HG02973 (cell line): ENCODE data around the gene RSPH9.
"Not testable (repeated sequence)": the region's sequence is repeated elsewhere in the genome, so short reads cannot be mapped to it uniquely, and the experiment has no call there.

Experiments
- ATAC-seq: cut with Tn5 transposase; IDR thresholded peaks from one replicate; pipeline ENCODE4 v1.9.1; 2021; ENCODE audit warnings: moderate library complexity; ENCODE audit not compliant: unreplicated experiment

RSPH9 gene

DNA sequence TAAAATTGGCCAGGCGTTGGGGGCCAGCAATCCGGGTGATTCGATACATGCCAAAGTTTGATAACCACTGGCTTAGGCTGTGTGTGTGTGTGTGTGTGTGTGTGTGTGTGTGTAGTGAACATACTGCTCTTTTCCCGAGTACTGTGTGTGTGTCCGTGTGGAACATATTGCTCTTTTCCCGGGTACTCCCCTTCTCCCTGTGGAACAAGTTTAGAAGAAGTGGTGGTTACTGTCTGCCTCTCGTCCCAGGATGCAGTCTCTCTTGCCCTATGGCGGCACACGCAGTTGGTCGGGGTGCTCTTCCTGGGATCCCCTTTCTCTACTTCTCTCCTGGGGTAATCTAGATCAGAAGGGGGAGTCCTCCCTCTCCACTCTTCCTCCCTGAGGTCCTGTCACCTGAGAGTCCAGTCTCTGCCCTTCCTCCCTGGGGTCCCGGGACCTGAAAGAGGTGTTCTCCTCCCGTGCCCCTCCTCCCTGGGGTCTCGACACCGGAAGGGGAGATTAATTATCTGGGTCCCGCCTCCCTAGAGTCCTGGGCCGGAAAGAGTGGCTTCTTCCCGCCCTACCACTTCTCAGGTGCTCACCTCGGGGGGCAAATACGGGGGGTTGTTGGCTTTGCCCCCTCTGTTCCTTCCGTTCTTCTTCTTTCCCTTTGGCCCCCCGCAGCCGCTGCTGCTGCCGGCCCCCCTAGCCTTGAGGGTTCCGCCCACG, 16.3 kb upstream of the RSPH9 start:
- no peak for ATAC-seq

GRCh38 chr6:43629104-43629504, 15.7 kb upstream of the RSPH9 start, which contains the start of gene GTPBP2:
GTPBP2 (minus strand) TSS chr6:43629264; CDS start chr6:43629162, 102 bp downstream.
- ATAC-seq, result peak; percentile 75

DNA sequence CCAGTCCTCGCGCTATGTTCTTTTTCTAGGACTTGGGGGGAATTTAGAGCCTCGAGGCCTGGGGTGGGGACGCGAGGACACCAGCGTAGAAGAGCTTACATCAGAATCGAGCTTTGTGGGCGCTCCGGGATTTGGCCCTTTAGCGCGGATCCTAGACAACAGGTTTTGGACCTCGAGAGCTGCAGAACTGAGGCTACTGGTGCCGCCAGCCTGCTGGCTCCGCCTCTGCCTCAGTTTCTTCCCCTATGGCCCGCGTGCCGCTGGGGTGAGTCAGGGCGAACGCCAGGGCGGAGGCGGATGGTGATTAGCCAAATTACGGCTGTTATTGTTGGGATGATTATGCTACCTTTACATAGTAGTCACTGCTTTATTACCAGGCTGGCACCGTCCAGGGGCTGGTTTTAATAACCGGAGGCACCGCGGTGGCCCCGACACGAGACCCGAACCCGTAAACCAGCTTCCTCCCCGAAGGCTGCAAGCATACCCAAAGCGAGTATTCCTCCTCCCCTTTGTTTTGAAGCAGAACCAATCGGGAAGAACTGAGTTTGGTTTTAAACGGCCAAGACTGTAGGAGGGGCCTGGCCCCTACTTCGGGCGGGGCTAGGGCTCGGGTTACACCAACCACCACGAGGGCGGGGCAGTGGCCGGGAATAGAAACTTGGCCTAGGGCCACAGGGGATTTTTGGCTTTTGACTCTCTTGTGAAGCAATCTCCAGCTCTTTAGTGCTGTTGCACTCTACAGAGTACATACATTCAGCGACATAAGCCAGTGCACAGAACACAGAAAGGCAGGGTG, 15.1 kb upstream of the RSPH9 start:
- peak; percentile 60 for ATAC-seq

- no peak for ATAC-seq
These were observed 13.7 kb upstream of the RSPH9 start for GRCh38 chr6:43630980-43631619.

DNA sequence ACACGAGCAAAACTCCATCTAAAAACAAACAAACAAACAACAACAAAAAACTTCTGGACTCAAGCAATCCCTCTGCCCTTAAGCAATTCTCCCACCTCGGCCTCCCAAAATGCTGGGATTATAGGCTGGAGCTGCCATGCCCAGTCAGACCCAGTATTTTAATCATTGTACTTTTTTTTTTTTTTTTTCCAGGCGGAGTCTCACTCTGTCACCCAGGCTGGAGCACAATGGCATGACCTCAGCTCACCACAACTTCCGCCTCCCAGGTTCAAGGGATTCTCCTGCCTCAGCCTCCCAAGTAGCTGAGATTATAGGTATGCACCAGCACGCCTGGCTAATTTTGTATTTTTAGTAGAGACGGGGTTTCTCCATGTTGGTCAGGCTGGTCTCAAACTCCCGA, 11.8 kb upstream of the RSPH9 start:
- ATAC-seq, result not testable (repeated sequence)

- no peak for ATAC-seq
These were observed 10.0 kb upstream of the RSPH9 start for GRCh38 chr6:43634702-43635303.

GRCh38 chr6:43635387-43636307, 9.2 kb upstream of the RSPH9 start, which contains the start of gene MAD2L1BP:
MAD2L1BP (plus strand) TSS chr6:43635840; CDS start chr6:43635876, 36 bp downstream.
- ATAC-seq, result peak; percentile 59

DNA sequence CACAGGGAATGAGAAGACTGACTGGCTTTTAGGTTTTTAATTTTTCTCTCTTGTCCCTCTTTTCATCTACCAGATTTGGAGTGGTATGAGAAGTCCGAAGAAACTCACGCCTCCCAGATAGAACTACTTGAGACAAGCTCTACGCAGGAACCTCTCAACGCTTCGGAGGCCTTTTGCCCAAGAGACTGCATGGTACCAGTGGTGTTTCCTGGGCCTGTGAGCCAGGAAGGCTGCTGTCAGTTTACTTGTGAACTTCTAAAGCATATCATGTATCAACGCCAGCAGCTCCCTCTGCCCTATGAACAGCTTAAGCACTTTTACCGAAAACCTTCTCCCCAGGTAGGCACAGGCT, 8.6 kb upstream of the RSPH9 start:
- no peak for ATAC-seq

- ATAC-seq, result no peak
These were observed 4.6 kb upstream of the RSPH9 start for GRCh38 chr6:43639984-43640800.

- ATAC-seq, result no peak
These were observed 753 bp downstream of the RSPH9 start for GRCh38 chr6:43645613-43645964.

DNA sequence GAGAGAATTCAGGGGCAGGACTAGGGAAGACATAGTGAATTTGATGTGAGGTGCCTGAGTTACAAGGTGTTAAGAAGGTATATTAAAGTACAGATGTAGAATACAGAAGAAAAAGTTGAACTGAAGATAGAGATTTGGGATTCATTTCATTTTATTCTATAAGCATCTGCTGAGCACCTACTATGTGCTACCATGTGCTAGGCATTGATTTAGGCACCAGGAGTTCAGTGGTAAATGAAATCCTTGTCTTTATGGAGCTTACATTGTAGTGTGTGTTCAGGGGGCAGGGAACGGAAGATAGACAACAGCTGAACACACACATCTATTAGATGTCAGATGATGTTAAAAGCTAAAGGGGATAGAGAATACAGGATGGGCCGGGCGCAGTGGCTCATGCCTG, 2.8 kb downstream of the RSPH9 start:
- ATAC-seq, result no peak

DNA sequence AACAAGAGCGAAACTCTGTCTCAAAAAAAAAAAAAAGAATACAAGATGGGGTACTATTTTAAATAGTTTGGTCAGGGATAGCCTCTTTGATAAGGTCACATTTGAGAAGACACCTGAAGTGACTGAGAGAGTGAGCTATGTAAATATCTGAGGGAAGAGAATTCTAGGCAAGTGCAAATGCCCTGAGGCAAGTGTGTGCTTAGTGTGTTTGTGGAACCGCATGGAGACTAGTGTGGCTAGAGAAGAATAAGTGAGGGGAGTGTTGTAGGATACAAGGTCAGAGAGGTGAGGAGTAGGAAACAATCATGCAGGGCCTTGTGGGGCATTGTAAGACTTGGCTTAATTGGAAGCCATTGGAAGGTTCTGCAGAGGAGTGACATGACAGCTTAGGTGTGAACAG, 3.4 kb downstream of the RSPH9 start:
- no peak for ATAC-seq

DNA sequence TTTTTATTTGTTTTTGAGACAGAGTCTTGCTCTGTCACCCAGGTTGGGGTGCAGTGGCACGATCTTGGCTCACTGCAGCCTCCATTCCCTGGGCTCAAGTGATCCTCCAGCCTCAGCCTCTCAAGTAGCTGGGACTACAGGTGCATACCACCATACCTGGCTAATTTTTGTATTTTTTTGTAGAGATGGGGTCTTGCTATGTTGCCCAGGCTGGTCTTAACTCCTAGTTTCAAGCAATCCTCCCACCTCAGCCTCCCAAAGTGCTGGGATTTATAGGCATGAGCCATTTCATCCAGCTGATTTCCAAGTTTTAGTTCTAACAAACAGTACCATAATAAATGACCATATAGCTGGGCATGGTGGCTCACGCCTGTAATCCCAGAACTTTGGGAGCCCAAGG, 8.0 kb downstream of the RSPH9 start:
- ATAC-seq, result not testable (repeated sequence)

- ATAC-seq, result no peak
These were observed 12.5 kb downstream of the RSPH9 start for GRCh38 chr6:43657221-43657802.

GRCh38 chr6:43658161-43658560, 13.3 kb downstream of the RSPH9 start:
- ATAC-seq, result no peak

DNA sequence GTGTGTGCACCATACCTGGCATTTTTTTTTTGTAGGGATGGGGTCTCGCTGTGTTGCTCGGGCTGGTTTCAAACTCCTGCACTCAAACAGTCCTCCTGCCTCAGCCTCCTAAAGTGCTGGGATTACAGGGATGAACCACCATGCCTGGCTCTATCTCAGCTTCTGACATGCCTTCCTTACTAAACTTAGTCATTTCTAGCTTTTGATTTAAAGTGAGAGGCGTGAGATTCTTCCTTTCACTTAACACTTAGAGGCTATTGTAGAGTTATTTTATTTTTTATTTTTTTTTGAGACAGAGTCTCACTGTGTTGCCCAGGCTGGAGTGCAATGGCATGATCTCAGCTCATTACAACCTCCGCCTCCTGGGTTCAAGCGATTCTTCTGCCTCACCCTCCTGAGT, 18.1 kb downstream of the RSPH9 start:
- ATAC-seq, result not testable (repeated sequence)

GRCh38 chr6:43665376-43665775, 20.5 kb downstream of the RSPH9 start:
- ATAC-seq, result no peak

DNA sequence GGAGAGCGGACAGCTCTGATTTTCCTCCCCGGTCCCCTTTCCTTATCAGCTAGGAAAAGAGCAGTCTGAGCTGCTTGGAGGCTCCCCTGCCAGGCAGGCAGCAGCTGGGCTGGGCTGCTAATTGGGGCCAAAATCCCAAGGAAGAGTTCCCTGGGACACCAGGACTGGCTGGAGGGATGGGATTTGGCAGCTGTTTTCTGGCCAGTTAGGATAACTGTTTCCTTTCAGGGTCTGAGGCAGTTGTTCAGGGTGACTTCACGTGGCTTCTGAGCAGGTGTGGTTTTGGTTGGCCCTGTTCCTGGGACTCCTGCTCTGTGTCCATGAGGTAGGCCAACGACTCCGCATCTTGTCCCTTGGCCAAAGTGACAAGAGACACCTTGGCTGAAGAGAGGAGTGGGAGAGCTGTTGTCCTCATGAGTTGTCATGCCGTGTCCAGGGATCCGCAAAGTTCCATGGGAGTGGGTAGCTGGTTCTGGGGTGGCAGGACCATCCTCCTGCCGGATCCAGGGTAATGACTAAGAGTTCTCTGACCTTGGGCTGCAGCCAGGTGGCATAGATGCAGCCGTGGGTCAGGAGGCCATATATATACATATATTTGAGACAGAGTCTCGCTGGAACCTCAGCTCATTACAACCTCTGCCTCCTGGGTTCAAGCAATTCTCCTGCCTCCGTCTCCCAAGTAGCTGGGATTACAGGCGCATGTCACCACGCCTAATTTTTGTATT, 21.5 kb downstream of the RSPH9 start:
- ATAC-seq, result no peak
